Hepatocyte (in vitro differentiated cells): ENCODE results near the gene CACYBP. TPM values are rescaled to one million over a fixed set of nuclear protein-coding genes. Genes with fewer than 3 reads are reported as not detected.

Source experiments
- DNase-seq: peaks from one replicate; pipeline ENCODE4 v3.0.0-alpha.2; 2016; ENCODE audit warnings: low spot score
- H2AFZ ChIP-seq: fragments of 200-600 bp; sonication (generic); 2 replicates; pipeline ENCODE4 v1.6.0; 2016; ENCODE audit warnings: antibody characterized with exemption, mild to moderate bottlenecking
- H3K27ac ChIP-seq: fragments of 200-600 bp; sonication (generic); 2 replicates; pipeline ENCODE4 v1.5.1; 2016; ENCODE audit warnings: mild to moderate bottlenecking
- H3K27me3 ChIP-seq: fragments of 200-600 bp; sonication (generic); 2 replicates; pipeline ENCODE4 v1.6.1; 2016
- H3K36me3 ChIP-seq: fragments of 200-600 bp; sonication (generic); replicated peaks from 2 replicates; pipeline ENCODE4 v1.5.1; 2016; ENCODE audit warnings: low read depth; ENCODE audit not compliant: insufficient read depth
- H3K4me1 ChIP-seq: fragments of 200-600 bp; sonication (generic); 2 replicates; pipeline ENCODE4 v1.5.1; 2016; ENCODE audit warnings: mild to moderate bottlenecking, moderate library complexity; ENCODE audit not compliant: insufficient read depth
- H3K4me2 ChIP-seq: fragments of 200-600 bp; sonication (generic); 2 replicates; pipeline ENCODE4 v1.6.0; 2016
- H3K4me3 ChIP-seq: fragments of 200-600 bp; sonication (generic); 2 replicates; pipeline ENCODE4 v1.5.1; 2016; ENCODE audit warnings: mild to moderate bottlenecking
- H3K79me2 ChIP-seq: fragments of 200-600 bp; sonication (generic); 2 replicates; pipeline ENCODE4 v1.6.0; 2017; ENCODE audit warnings: mild to moderate bottlenecking
- H3K9me2 ChIP-seq: fragments of 200-600 bp; sonication (generic); replicated peaks from 2 replicates; pipeline ENCODE4 v1.6.0; 2017; ENCODE audit warnings: mild to moderate bottlenecking; ENCODE audit not compliant: insufficient read depth
- H3K9me3 ChIP-seq: fragments of 200-600 bp; sonication (generic); 2 replicates; pipeline ENCODE4 v1.5.1; 2016; ENCODE audit warnings: low read depth, mild to moderate bottlenecking
- H4K20me1 ChIP-seq: fragments of 200-600 bp; sonication (generic); 2 replicates; pipeline ENCODE4 v1.6.0; 2016; ENCODE audit warnings: mild to moderate bottlenecking; ENCODE audit not compliant: insufficient read depth, poor library complexity, severe bottlenecking
- EZH2 ChIP-seq: fragments of 200-600 bp; sonication (generic); IDR thresholded peaks from 2 replicates; pipeline ENCODE4 v1.6.1; 2016; ENCODE audit warnings: antibody characterized with exemption, mild to moderate bottlenecking, borderline replicate concordance
- EZH2phosphoT487 ChIP-seq: fragments of 200-600 bp; sonication (generic); IDR thresholded peaks from one replicate; pipeline ENCODE4 v1.6.1; 2018; ENCODE audit warnings: antibody characterized with exemption, mild to moderate bottlenecking, low read depth, moderate library complexity; ENCODE audit not compliant: unreplicated experiment, severe bottlenecking
- WGBS: methylation state at CpG from one replicate; pipeline ENCODE4 v1.1.6; 2016; ENCODE audit warnings: low lambda C conversion rate; ENCODE audit errors: missing lambda C conversion rate; 5-methylcytosine and 5-hydroxymethylcytosine counted together
- polyA plus RNA-seq: library from polyadenylated mRNA; unstranded; fragments of >200 nt; fragmentation: Nextera tagmentation; extraction: Ambion mirVana; gene quantifications from 2 replicates; pipeline ENCODE4 v1.2.1, GENCODE V29; 2016
- total RNA-seq: library from RNA; depleted of rRNA; stranded (reverse); fragments of >200 nt; gene quantifications from 2 replicates; pipeline ENCODE4 v1.2.3, GENCODE V29; 2014
- TF ChIP-seq, protein P1 (sequence below): fragments of 200-600 bp; sonication (generic); IDR thresholded peaks from 2 replicates; pipeline ENCODE4 v1.5.1; 2016; ENCODE audit warnings: antibody characterized with exemption, mild to moderate bottlenecking; ENCODE audit not compliant: poor library complexity

Gene CACYBP
- total and polyA plus RNA-seq, 2 experiments from 2014 or later = 79.6 to 81.7 TPM

DNA sequence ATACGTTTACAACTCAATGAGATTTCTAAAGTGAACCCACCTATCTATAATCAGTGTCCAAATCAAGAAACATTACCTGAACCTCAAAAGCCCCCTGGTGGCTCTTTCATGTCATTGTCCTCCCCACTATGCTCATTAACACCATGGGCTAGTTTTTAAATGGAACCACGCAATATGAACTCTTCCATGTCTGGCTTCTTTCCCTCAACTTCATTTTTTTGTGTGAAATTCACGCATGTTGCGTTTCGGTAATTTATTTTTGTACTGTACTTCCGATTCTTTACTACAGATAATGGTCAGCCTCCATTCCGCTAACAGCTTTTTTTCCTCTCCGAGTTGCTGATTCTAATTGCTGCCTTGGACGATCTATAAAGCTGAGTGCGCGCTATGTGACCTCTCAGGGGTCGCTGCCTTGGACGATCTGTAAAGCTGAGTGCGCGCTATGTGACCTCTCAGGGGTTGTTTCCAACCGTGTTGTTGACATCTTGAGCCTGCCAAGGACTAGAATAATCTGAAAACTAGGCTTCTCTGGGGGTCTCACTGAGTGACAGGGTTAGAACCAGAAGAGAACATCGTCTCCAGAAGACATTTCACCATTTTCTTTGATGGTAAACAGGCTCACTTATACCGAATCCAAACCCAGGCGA lies 1.1 kb upstream of the CACYBP start:
- H4K20me1 ChIP-seq = peaks cover 13% of the 10 kb centered on the region
- peaks cover 35% of the 10 kb centered on the region for H3K79me2 ChIP-seq
- H2AFZ ChIP-seq = peak overlapping the region; percentile 73
- peak; percentile 75 for DNase-seq
- H3K36me3 ChIP-seq = no peaks in the 10 kb centered on the region
- peak overlapping the region; percentile 48 for H3K4me3 ChIP-seq
- H3K27ac ChIP-seq = peak overlapping the region; percentile 97
- no peaks in the 10 kb centered on the region for H3K9me2 ChIP-seq
- H3K4me1 ChIP-seq = peaks cover 22% of the 10 kb centered on the region
- peak overlapping the region; percentile 79 for H3K4me2 ChIP-seq
- H3K9me3 ChIP-seq = no peaks in the 10 kb centered on the region
- 12% methylated on average over 19 of the region's 19 CpGs for WGBS
- no peaks in the 10 kb centered on the region for H3K27me3 ChIP-seq
- TF ChIP-seq, protein P1, sequence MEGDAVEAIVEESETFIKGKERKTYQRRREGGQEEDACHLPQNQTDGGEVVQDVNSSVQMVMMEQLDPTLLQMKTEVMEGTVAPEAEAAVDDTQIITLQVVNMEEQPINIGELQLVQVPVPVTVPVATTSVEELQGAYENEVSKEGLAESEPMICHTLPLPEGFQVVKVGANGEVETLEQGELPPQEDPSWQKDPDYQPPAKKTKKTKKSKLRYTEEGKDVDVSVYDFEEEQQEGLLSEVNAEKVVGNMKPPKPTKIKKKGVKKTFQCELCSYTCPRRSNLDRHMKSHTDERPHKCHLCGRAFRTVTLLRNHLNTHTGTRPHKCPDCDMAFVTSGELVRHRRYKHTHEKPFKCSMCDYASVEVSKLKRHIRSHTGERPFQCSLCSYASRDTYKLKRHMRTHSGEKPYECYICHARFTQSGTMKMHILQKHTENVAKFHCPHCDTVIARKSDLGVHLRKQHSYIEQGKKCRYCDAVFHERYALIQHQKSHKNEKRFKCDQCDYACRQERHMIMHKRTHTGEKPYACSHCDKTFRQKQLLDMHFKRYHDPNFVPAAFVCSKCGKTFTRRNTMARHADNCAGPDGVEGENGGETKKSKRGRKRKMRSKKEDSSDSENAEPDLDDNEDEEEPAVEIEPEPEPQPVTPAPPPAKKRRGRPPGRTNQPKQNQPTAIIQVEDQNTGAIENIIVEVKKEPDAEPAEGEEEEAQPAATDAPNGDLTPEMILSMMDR = peak; percentile 76
- no peak for TF ChIP-seq EZH2

DNA sequence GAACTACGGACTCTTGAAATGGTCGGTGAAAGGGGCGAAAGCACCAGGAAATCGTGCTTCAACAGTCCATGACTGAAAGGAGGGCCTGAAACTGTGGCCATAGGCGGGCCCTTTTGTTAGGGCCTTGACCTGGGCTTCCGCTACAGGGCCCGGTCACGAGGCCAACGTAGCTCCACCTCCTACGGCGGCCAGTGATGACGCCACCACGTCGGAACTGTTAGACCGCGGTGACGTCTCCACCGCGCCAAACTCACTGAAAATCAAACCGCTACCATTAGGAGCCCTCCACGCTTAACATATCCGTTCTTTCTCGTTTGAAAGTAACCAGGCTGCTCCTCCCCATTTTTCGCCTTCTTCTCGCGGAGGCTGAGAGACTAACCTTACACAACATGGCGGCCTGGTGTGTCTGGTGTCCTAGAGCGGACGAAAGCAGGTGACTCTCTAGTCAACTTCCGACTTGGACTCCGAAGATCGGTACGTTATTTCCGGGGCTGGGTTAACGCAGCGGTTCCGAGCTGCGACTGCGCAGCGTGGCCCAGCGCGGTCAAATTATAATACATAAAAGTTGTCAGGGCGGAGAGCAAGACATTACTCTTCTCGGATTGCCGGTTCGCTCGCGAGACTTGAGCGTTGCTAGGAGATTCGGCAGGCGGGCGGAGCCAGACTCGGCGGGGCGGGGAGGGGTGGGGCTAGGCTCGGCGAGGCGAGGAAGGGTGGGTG lies 371 bp upstream of the CACYBP start:
- peak overlapping the region; percentile 79 for H3K4me2 ChIP-seq
- peak overlapping the region; percentile 48 for H3K4me3 ChIP-seq
- peaks cover 22% of the 10 kb centered on the region for H3K4me1 ChIP-seq
- H2AFZ ChIP-seq = peak overlapping the region; percentile 73
- DNase-seq = peak; percentile 99
- H4K20me1 ChIP-seq = peaks cover 14% of the 10 kb centered on the region
- H3K36me3 ChIP-seq = no peaks in the 10 kb centered on the region
- WGBS = 1% methylated on average over 58 of the region's 58 CpGs
- peak overlapping the region; percentile 97 for H3K27ac ChIP-seq
- TF ChIP-seq, protein P1 = no peak
- TF ChIP-seq EZH2 = no peak
- no peak for TF ChIP-seq EZH2phosphoT487
- no peaks in the 10 kb centered on the region for H3K9me2 ChIP-seq
- H3K79me2 ChIP-seq = peaks cover 42% of the 10 kb centered on the region
- no peaks in the 10 kb centered on the region for H3K27me3 ChIP-seq
- no peaks in the 10 kb centered on the region for H3K9me3 ChIP-seq

DNA sequence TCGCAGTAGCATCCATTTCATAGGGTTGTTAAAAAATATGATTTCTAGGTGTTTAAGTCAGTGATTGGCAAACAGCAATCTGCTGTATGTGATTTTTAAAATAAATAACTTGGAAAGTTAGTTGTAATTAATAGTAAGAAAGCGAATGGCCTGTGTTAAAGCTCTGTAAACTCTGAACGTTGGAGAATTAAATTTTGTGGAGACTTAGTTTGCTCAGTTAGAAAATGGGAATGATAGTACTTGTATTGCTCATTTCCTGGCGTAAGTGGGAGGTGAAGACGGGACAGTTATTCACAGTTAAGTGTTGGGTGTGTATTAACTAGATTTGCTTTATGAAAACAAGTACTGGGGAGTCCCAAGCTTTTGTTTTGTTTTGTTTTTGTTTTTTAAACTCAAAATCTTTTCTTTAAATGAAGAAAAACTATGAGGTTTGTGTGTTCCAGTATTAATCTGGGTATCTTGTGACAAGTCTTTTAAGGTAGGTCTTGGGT lies 995 bp downstream of the CACYBP start:
- peaks cover 22% of the 10 kb centered on the region for H3K4me1 ChIP-seq
- no peaks in the 10 kb centered on the region for H3K9me2 ChIP-seq
- H3K27ac ChIP-seq = peak overlapping the region; percentile 72
- H3K27me3 ChIP-seq = no peaks in the 10 kb centered on the region
- H4K20me1 ChIP-seq = peaks cover 14% of the 10 kb centered on the region
- H3K4me2 ChIP-seq = peak overlapping the region; percentile 84
- DNase-seq = no peak
- TF ChIP-seq EZH2 = no peak
- TF ChIP-seq, protein P1 = no peak
- no peak for TF ChIP-seq EZH2phosphoT487
- H3K79me2 ChIP-seq = peaks cover 56% of the 10 kb centered on the region
- WGBS = 3% methylated on average over 5 of the region's 5 CpGs
- H3K9me3 ChIP-seq = no peaks in the 10 kb centered on the region
- H2AFZ ChIP-seq = peak overlapping the region; percentile 38
- H3K4me3 ChIP-seq = peak overlapping the region; percentile 80
- H3K36me3 ChIP-seq = no peaks in the 10 kb centered on the region
